GM06990 (cell line): ENCODE measurements around the gene PORCN.

Experiments
- DNase-seq: peaks from one replicate; pipeline ENCODE4 v3.0.0-alpha.2; 2011; ENCODE audit not compliant: insufficient read length; ENCODE audit errors: extremely low read depth
- H3K27me3 ChIP-seq: replicated peaks from 2 replicates; pipeline ENCODE4 v1.6.0; 2011; ENCODE audit warnings: low read length; ENCODE audit not compliant: control insufficient read depth, insufficient read depth
- H3K36me3 ChIP-seq: 2 replicates; pipeline ENCODE4 v1.5.1; 2011; ENCODE audit warnings: low read length; ENCODE audit not compliant: control insufficient read depth, insufficient read depth
- H3K4me3 ChIP-seq: replicated peaks from 2 replicates; pipeline ENCODE4 v1.5.1; 2011; ENCODE audit warnings: low read depth, mild to moderate bottlenecking, control low read depth, low read length
- CTCF ChIP-seq: IDR thresholded peaks from 2 replicates; pipeline ENCODE4 v1.5.1; 2011; ENCODE audit warnings: low read length, control low read depth, mild to moderate bottlenecking, inconsistent platforms; ENCODE audit not compliant: insufficient read depth, poor library complexity, severe bottlenecking

PORCN gene

GRCh38 chrX:48492293-48492910, 16.4 kb upstream of the PORCN start:
- no peaks in the 10 kb centered on the region for H3K27me3 ChIP-seq
- no peak for DNase-seq
- no peak overlapping the region for H3K4me3 ChIP-seq
- no peak for TF ChIP-seq CTCF
- H3K36me3 ChIP-seq: 0 out of 2 replicates have a peak, but pooled peaks cover 1% of the 10 kb centered on the region

- H3K36me3 ChIP-seq: no peaks in the 10 kb centered on the region
- peak; percentile 19 for TF ChIP-seq CTCF
- no peak overlapping the region for H3K4me3 ChIP-seq
- no peaks in the 10 kb centered on the region for H3K27me3 ChIP-seq
- no peak for DNase-seq
Observed at GRCh38 chrX:48493890-48494364, 14.9 kb upstream of the PORCN start.

GRCh38 chrX:48496660-48497059, 12.1 kb upstream of the PORCN start:
- Histone ChIP-seq H3K36me3 (no peaks in the 10 kb centered on the region), H3K4me3 (no peak overlapping the region), H3K27me3 (no peaks in the 10 kb centered on the region)
- no peak for TF ChIP-seq CTCF
- no peak for DNase-seq

GRCh38 chrX:48497871-48498270, 10.9 kb upstream of the PORCN start:
- Histone ChIP-seq H3K27me3 (no peaks in the 10 kb centered on the region), H3K36me3 (no peaks in the 10 kb centered on the region), H3K4me3 (no peak overlapping the region)
- no peak for DNase-seq
- TF ChIP-seq CTCF: no peak

GRCh38 chrX:48498374-48498809, 10.4 kb upstream of the PORCN start:
- no peak overlapping the region for H3K4me3 ChIP-seq
- H3K36me3 ChIP-seq: no peaks in the 10 kb centered on the region
- no peak for TF ChIP-seq CTCF
- no peak for DNase-seq
- H3K27me3 ChIP-seq: no peaks in the 10 kb centered on the region

- Histone ChIP-seq H3K27me3 (no peaks in the 10 kb centered on the region), H3K36me3 (no peaks in the 10 kb centered on the region), H3K4me3 (no peak overlapping the region)
- no peak for DNase-seq
- no peak for TF ChIP-seq CTCF
Observed at GRCh38 chrX:48504261-48504660, 4.5 kb upstream of the PORCN start.
